Activated T-cell treated with anti-CD3 and anti-CD28 coated beads for 48 hours (primary cell): ENCODE data around the gene ATP6V0E1.
A peak's percentile ranks its signal among the peaks of the same experiment; 100 is the strongest.

Experiments
- DNase-seq: peaks from one replicate; pipeline ENCODE4 v3.0.0-alpha.2; 2020; ENCODE audit warnings: low read depth

ATP6V0E1 gene

GRCh38 chr5:172983542-172984243 lies at the start of gene ATP6V0E1:
ATP6V0E1 (plus strand) TSS chr5:172983771; CDS start chr5:172983861, 90 bp downstream.
- DNase-seq, result peak; percentile 97

GRCh38 chr5:172935096-172935495 lies 48.5 kb upstream of the ATP6V0E1 start:
- no peak for DNase-seq

- no peak for DNase-seq
These were observed 47.2 kb upstream of the ATP6V0E1 start for GRCh38 chr5:172936401-172936800.

- no peak for DNase-seq
These were observed 44.5 kb upstream of the ATP6V0E1 start for GRCh38 chr5:172939071-172939470.

GRCh38 chr5:172939611-172940267 lies 43.8 kb upstream of the ATP6V0E1 start:
- DNase-seq, result no peak

GRCh38 chr5:172940268-172941066 lies 43.1 kb upstream of the ATP6V0E1 start:
- no peak for DNase-seq

- DNase-seq, result no peak
These were observed 42.5 kb upstream of the ATP6V0E1 start for GRCh38 chr5:172941067-172941516.

GRCh38 chr5:172942556-172942955 lies 41.0 kb upstream of the ATP6V0E1 start:
- no peak for DNase-seq

GRCh38 chr5:172943283-172943841 lies 40.2 kb upstream of the ATP6V0E1 start:
- no peak for DNase-seq

- no peak for DNase-seq
These were observed 39.7 kb upstream of the ATP6V0E1 start for GRCh38 chr5:172943906-172944305.

GRCh38 chr5:172944741-172945140 lies 38.8 kb upstream of the ATP6V0E1 start:
- DNase-seq, result no peak

GRCh38 chr5:172945151-172945550 lies 38.4 kb upstream of the ATP6V0E1 start:
- DNase-seq, result no peak

GRCh38 chr5:172946146-172946545 lies 37.4 kb upstream of the ATP6V0E1 start:
- DNase-seq, result no peak

- no peak for DNase-seq
These were observed 34.1 kb upstream of the ATP6V0E1 start for GRCh38 chr5:172949426-172949825.

- DNase-seq, result no peak
These were observed 33.2 kb upstream of the ATP6V0E1 start for GRCh38 chr5:172950176-172950965.

- no peak for DNase-seq
These were observed 32.1 kb upstream of the ATP6V0E1 start for GRCh38 chr5:172951371-172952033.

GRCh38 chr5:172952034-172952511 lies 31.5 kb upstream of the ATP6V0E1 start:
- DNase-seq, result no peak

- no peak for DNase-seq
These were observed 29.5 kb upstream of the ATP6V0E1 start for GRCh38 chr5:172953776-172954675.

- DNase-seq, result no peak
These were observed 28.8 kb upstream of the ATP6V0E1 start for GRCh38 chr5:172954751-172955159.

GRCh38 chr5:172956228-172956627 lies 27.3 kb upstream of the ATP6V0E1 start:
- DNase-seq, result no peak
